Prostate gland (tissue), 2 donors: Measurements from ENCODE around the gene CNTN5. TPM values are rescaled to one million over a fixed set of nuclear protein-coding genes. Genes with fewer than 3 reads are reported as not detected.

ENCODE experiments used
- DNase-seq: peaks from one replicate; pipeline ENCODE4 v3.0.0-alpha.2; 2019; ENCODE audit warnings: low spot score
- H3K27ac ChIP-seq, 2 donors: fragments of 200-600 bp; sonication (generic); 2 replicates each; pipeline ENCODE4 v1.5.1; 2017 to 2019
- H3K27me3 ChIP-seq: fragments of 200-600 bp; sonication (generic); replicated peaks from 2 replicates; pipeline ENCODE4 v1.5.1; 2019; ENCODE audit not compliant: insufficient read depth
- H3K36me3 ChIP-seq, 2 donors: fragments of 200-600 bp; sonication (generic); 1 replicate in 1 of 2; 2 replicates in 1 of 2; pipeline versions ENCODE4 v1.5.1 to v1.8.1; 2017 to 2019
- H3K4me1 ChIP-seq: fragments of 200-600 bp; sonication (generic); replicated peaks from 2 replicates; pipeline ENCODE4 v1.5.1; 2019
- H3K4me3 ChIP-seq, 2 donors: fragments of 200-600 bp; sonication (generic); 2 replicates each; pipeline ENCODE4 v1.5.1; 2017 to 2019
- H3K9me3 ChIP-seq: fragments of 200-600 bp; sonication (generic); 2 replicates; pipeline ENCODE4 v1.5.1; 2017
- CTCF ChIP-seq, 4 experiments: fragments of 200-600 bp in 2 of 4; fragments of 450-650 bp in 2 of 4; sonication (generic) in 2 of 4; IDR thresholded peaks; 1 replicate in 3 of 4; 2 replicates in 1 of 4; pipeline ENCODE4 v1.5.1; 2016 to 2019; ENCODE audit warnings: antibody characterized with exemption in 4 of 4, mild to moderate bottlenecking in 2 of 4, moderate library complexity in 2 of 4
- POLR2A ChIP-seq: fragments of 450-650 bp; IDR thresholded peaks from one replicate; pipeline ENCODE4 v1.6.1; 2016; ENCODE audit warnings: antibody characterized with exemption, mild to moderate bottlenecking
- POLR2AphosphoS5 ChIP-seq: sonication (generic); formaldehyde crosslinking; IDR thresholded peaks from one replicate; pipeline ENCODE4 v1.6.1; 2017; ENCODE audit warnings: antibody characterized with exemption
- WGBS: methylation state at CpG from one replicate; pipeline ENCODE4 v1.1.5; 2018; 5-methylcytosine and 5-hydroxymethylcytosine counted together
- intact Hi-C: fragments of 100-400 bp; cut with DNase I; formaldehyde crosslinking; loops from one replicate; pipeline ENCODE4 v1.14.2; 2022
- total RNA-seq, 2 donors: library from RNA; depleted of rRNA; stranded (reverse); fragments of >200 nt; gene quantifications; one replicate each; pipeline ENCODE4 v1.1.0, GENCODE V29; 2016

CNTN5 gene
- total RNA-seq, 2 donors from 2014 or later: 1.0 TPM; not detected in 1

DNA sequence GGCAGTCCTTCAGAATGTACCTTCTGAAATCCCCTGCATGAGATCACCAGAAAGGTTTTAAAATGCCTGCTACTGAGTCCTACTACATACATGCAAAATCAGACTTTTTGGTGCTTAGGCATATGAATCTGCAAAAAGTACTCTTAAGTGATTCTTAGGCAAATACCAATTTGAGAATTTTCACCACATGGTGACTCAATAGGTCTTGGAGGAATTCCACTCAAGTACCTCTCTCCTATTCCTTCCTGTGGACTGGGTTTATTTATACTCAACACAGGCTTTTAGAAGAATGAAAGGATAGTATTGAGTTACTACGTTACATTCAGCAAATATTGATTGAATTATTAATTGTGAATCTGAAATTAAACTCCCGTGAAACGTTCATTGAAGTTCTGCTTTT, 223.9 kb downstream of the CNTN5 start:
- no peak for DNase-seq
- Histone ChIP-seq H3K9me3 (no peaks in the 10 kb centered on the region), H3K36me3 (no peaks in the 10 kb centered on the region), H3K27ac (no peak overlapping the region), H3K27me3 (no peaks in the 10 kb centered on the region), H3K4me1 (no peaks in the 10 kb centered on the region), H3K4me3 (no peak overlapping the region)
- intact Hi-C loops: no loop called here
- TF ChIP-seq CTCF (IDR thresholded peaks at IDR 0.05) (no peak), POLR2A (no peak), POLR2AphosphoS5 (no peak)
- 92% methylated on average over 3 of the region's 3 CpGs for WGBS

DNA sequence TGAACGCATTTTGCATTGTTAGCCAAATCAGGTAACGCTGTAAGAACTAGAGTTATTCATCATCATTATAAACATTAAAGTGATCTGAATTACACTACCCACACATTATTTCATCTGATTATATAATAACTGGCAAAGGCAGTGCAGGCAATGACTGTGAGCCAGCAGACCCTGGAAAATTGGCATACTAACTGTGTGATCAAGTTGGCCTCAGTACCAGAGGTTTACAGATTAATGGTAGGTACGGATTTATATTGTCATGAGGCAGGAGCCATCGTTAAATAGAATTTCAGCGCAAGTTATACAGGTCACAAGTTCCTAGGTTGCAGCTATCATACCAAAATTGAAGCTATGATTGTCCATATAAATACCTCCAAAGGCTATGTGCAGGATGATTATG, 225.4 kb downstream of the CNTN5 start:
- Histone ChIP-seq H3K4me1 (no peaks in the 10 kb centered on the region), H3K9me3 (no peaks in the 10 kb centered on the region), H3K27ac (no peak overlapping the region), H3K4me3 (no peak overlapping the region), H3K36me3 (no peaks in the 10 kb centered on the region), H3K27me3 (no peaks in the 10 kb centered on the region)
- DNase-seq: no peak
- TF ChIP-seq POLR2AphosphoS5 (no peak), CTCF (IDR thresholded peaks at IDR 0.05) (no peak), POLR2A (no peak)
- 80% methylated on average over 5 of the region's 5 CpGs for WGBS
- intact Hi-C loops: no loop called here

DNA sequence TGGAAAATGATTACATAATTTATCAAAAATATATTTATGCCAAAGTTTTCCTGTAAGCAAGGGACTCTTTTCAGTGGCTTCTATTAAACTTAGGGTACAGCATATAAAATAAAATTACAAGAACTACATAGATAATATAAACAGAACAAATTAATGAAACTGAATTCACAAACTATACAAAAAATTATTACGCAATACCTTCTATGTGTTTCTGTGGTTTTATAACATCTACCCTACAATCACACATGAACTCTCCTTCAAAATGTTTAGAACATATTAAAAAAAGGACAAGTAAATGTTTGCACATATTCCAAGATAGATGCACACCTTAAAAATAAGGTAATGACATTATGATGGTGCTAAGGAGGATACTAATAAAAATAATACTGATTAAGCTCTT, 235.9 kb downstream of the CNTN5 start:
- intact Hi-C loops: no loop called here
- DNase-seq: no peak
- Histone ChIP-seq H3K36me3 (no peaks in the 10 kb centered on the region), H3K9me3 (no peaks in the 10 kb centered on the region), H3K4me1 (no peaks in the 10 kb centered on the region), H3K27me3 (no peaks in the 10 kb centered on the region), H3K27ac (no peak overlapping the region), H3K4me3 (no peak overlapping the region)
- WGBS: 97% methylated on average over 1 of the region's 1 CpG
- TF ChIP-seq CTCF (IDR thresholded peaks at IDR 0.05) (no peak), POLR2AphosphoS5 (no peak), POLR2A (no peak)

GRCh38 chr11:99257131-99257530, 236.4 kb downstream of the CNTN5 start:
- intact Hi-C loops: no loop called here
- no peak for DNase-seq
- H3K27ac ChIP-seq: no peak overlapping the region
- H3K4me1 ChIP-seq: no peaks in the 10 kb centered on the region
- H3K9me3 ChIP-seq: no peaks in the 10 kb centered on the region
- no peaks in the 10 kb centered on the region for H3K36me3 ChIP-seq
- no peaks in the 10 kb centered on the region for H3K27me3 ChIP-seq
- no peak overlapping the region for H3K4me3 ChIP-seq
- no peak for TF ChIP-seq CTCF (IDR thresholded peaks at IDR 0.05)
- TF ChIP-seq POLR2AphosphoS5: no peak
- 11% methylated on average over 1 of the region's 1 CpG for WGBS

- TF ChIP-seq CTCF (IDR thresholded peaks at IDR 0.05) (no peak), POLR2A (no peak), POLR2AphosphoS5 (no peak)
- no peak overlapping the region for H3K4me3 ChIP-seq
- H3K27ac ChIP-seq: no peak overlapping the region
- H3K36me3 ChIP-seq: no peaks in the 10 kb centered on the region
- no peaks in the 10 kb centered on the region for H3K9me3 ChIP-seq
- no peaks in the 10 kb centered on the region for H3K4me1 ChIP-seq
- intact Hi-C loops: no loop called here
- no peaks in the 10 kb centered on the region for H3K27me3 ChIP-seq
- no peak for DNase-seq
- WGBS: 82% methylated on average over 1 of the region's 1 CpG
These were observed 239.9 kb downstream of the CNTN5 start for GRCh38 chr11:99260696-99261095.
